ENCODE data around the gene CEACAM16.

Gene CEACAM16

DNA sequence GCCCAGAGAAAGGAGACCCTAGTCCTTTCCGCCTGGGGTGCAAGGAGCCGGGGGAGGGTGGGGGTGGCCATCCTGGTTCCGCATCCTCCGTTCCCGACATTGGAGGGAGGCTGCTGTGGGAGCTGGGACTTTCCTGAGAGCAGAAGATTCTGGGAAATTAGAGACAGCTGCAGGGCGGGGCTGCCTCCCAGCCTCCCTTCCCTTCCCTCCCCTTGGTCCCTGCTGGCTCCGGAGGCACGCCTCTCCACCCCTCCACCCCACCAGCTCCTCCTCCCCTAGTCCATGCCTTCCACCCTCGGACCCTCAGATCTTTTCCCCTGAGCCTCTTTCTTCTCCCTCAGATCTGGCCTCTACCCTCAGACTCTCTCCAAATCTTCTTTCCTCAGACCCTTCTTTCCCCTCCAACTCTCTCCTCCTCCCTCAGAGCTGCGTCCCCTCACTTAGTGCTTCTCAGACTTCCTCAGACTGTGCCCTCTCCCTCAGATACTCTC lies 46.4 kb downstream of the CEACAM16 start:
- TF ChIP-seq, protein P1, sequence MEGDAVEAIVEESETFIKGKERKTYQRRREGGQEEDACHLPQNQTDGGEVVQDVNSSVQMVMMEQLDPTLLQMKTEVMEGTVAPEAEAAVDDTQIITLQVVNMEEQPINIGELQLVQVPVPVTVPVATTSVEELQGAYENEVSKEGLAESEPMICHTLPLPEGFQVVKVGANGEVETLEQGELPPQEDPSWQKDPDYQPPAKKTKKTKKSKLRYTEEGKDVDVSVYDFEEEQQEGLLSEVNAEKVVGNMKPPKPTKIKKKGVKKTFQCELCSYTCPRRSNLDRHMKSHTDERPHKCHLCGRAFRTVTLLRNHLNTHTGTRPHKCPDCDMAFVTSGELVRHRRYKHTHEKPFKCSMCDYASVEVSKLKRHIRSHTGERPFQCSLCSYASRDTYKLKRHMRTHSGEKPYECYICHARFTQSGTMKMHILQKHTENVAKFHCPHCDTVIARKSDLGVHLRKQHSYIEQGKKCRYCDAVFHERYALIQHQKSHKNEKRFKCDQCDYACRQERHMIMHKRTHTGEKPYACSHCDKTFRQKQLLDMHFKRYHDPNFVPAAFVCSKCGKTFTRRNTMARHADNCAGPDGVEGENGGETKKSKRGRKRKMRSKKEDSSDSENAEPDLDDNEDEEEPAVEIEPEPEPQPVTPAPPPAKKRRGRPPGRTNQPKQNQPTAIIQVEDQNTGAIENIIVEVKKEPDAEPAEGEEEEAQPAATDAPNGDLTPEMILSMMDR (IDR thresholded peaks at IDR 0.05; ENCODE audit: extremely low read depth, missing control alignments), result no peak
- no peak for DNase-seq (ENCODE audit: low spot score)

DNA sequence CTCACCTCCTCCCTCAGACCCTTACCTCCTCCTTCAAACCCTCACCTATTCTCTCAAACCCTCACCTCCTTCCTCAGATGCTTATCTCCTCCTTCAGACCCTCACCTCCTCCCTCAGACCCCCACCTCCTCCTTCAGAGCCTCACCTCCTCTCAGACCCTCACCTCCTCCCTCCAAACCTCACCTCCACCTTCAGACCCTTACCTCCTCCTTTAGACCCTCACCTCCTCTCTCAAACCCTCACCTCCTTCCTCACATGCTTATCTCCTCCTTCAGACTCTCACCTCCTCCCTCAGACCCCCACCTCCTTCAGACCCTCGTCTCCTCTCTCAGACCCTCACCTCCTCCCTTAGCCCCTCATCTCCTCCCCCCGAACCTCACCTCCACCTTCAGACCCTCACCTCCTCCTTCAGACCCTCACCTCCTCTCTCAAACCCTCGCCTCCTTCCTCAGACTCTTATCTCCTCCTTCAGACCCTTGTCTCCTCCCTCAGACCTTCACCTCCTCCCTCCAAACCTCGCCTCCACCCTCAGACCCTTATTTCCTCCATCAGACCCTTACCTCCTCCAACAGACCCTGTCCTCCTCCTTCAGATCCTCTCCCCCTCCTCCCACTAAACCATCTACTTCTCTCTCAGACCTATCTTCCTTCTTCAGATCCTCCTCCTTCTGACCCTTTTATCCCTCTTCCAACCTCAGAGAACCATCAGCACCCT lies 47.1 kb downstream of the CEACAM16 start:
- no peak for DNase-seq (ENCODE audit: low spot score)

DNA sequence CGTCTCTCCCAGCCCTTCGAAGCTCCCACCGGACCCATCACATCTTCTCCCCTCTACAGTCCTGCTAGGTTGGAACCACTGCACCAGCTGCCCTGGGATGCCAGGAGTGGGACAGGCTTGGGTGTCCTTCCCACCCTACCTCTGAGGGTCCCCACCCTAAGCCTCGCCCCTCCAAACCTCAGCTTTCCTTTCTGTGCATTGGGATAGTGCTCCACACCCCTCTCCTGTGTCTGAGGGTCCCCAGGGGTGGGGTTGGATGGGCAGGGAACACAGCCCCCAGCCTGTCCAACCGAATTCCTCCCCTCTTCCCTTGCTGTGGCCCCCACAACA lies 47.6 kb downstream of the CEACAM16 start:
- DNase-seq (ENCODE audit: low spot score), result no peak
- TF ChIP-seq, protein P1 (IDR thresholded peaks at IDR 0.05; ENCODE audit: extremely low read depth, missing control alignments), result no peak

More for the DNA sequence above, 47.1 kb downstream of the CEACAM16 start:
- TF ChIP-seq, protein P1 (IDR thresholded peaks at IDR 0.05; ENCODE audit: extremely low read depth, missing control alignments), result no peak

DNA sequence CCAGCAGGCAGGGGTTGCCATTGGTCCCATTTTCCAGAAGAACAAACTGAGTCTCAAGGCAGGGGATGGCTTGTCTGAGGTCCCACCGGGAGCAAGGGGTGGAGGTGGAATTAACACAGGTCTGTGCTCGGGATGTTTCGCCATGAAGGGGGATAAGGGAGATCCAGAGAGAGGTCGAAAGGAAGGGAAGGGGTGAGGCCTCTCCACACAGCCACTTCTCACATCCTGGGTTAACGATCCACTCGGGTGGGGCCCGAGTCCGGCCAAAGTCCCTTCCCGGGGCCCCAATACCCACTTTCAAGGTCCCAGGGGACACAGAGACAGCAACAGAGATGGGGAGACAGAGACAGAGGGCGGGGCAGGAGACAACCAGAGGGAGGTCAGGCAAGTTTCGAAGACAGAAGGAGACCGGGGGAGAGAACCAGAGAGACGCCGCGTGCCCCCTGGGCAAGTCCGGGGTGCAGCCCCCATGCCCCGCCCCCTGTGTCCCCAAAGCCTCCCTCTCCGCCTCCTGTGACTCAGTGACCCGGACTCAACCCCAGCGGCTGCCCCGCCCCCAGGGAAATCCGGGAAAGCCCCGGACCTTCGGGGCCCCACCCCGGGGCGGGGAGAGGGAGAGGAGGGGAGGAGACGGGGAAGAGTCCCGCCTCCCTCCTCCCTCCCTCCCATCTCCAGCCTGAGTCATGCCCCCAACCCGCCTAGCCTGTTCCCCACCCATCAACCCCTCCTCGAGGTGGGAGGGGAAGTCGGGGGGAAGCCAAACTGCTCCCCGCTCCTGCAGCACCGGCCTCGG lies 48.2 kb downstream of the CEACAM16 start:
- DNase-seq (ENCODE audit: low spot score), result peak; percentile 87
- TF ChIP-seq, protein P1 (IDR thresholded peaks at IDR 0.05; ENCODE audit: extremely low read depth, missing control alignments), result no peak

DNA sequence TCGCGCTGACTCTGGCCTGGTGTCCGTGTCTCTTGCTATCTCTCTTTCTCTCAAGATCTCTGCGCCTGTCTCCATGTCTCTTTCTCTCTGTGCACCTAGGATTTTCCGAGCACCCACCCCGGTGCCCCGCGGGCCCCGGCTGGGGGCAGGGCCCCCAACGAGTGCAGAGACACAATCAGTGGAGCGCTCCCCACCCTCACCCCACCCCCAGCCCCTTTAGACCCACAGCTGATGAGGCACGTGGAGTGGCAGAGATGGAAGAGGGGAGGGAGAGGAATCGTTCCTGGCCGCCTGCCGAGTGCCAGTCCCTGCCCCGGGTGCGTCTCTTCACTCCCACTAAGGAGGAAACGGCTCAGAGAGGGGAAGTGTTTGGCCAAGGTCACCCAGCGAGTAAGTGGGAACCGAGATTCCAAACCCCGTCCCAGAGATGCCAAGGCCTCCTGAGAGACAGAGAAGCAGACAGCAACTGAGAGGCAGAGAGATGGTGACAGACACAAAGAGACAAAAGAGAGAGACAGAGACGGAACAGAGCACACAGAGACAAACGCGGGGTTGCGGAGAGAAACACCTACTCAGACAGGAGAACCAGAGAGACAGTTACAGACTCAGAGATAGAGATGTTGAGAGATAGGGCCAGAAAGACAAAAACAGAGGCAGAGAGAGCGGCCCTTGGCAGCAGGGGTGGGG lies 48.9 kb downstream of the CEACAM16 start:
- no peak for DNase-seq (ENCODE audit: low spot score)
- TF ChIP-seq, protein P1 (IDR thresholded peaks at IDR 0.05; ENCODE audit: extremely low read depth, missing control alignments), result no peak

DNA sequence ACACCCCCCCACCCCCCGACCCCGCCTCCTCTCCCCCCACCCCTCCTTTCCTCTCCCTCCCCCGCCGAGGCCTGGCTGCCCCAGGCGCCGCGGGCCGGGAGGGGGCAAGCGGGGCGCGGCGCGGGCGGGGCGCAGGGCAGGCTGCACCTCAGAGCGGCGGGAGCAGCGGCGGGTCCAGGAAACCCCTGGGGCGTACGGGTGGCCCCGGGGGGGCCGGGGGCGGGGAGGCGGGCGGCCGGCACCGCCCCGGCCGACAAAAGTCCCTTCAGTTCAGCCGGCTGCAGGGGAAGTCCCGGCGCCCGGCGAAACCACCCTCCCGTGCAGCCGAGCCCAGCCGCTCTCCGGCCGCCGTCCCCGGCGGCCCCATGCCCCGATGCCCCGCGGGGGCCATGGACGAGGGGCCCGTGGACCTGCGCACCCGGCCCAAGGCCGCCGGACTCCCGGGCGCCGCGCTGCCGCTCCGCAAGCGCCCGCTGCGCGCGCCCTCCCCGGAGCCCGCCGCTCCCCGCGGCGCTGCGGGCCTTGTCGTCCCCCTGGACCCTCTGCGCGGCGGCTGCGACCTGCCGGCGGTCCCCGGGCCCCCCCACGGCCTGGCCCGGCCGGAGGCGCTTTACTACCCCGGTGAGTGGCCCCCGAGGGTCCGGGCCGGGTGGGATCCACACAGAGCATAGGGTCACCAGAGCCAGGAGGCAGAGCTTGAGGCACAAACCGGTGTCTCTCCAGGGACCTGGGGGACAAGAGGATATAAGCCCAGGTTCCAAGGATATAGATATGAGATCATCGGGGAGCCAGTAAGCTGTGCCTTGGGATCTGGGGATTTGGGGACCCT lies 49.7 kb downstream of the CEACAM16 start, which contains the start of gene BCL3:
BCL3 (plus strand) TSS at position 283 of the 829 bp plus-strand sequence; CDS start at position 366, 83 bp downstream.
- TF ChIP-seq, protein P1 (IDR thresholded peaks at IDR 0.05; ENCODE audit: extremely low read depth, missing control alignments), result no peak

More for the DNA sequence above, 49.7 kb downstream of the CEACAM16 start, which contains the start of gene BCL3:
- DNase-seq (ENCODE audit: low spot score), result peak; percentile 93

Data from GM20000 (cell line).